Body of pancreas (tissue), 4 donors: ENCODE measurements around the gene FOXL1.

ENCODE experiments used
- POLR2A ChIP-seq, 3 donors: fragments of 450-650 bp; IDR thresholded peaks; one replicate each; pipeline ENCODE4 v1.6.1; 2016; ENCODE audit warnings: antibody characterized with exemption in 3 of 3, mild to moderate bottlenecking in 2 of 3
- TF ChIP-seq, protein P1 (sequence below), 7 experiments: fragments of 450-650 bp in 4 of 7; fragments of 200-600 bp in 3 of 7; sonication (generic) in 3 of 7; IDR thresholded peaks; one replicate each; pipeline ENCODE4 v1.5.1; 2016 to 2019; ENCODE audit warnings: antibody characterized with exemption in 7 of 7

DNA sequence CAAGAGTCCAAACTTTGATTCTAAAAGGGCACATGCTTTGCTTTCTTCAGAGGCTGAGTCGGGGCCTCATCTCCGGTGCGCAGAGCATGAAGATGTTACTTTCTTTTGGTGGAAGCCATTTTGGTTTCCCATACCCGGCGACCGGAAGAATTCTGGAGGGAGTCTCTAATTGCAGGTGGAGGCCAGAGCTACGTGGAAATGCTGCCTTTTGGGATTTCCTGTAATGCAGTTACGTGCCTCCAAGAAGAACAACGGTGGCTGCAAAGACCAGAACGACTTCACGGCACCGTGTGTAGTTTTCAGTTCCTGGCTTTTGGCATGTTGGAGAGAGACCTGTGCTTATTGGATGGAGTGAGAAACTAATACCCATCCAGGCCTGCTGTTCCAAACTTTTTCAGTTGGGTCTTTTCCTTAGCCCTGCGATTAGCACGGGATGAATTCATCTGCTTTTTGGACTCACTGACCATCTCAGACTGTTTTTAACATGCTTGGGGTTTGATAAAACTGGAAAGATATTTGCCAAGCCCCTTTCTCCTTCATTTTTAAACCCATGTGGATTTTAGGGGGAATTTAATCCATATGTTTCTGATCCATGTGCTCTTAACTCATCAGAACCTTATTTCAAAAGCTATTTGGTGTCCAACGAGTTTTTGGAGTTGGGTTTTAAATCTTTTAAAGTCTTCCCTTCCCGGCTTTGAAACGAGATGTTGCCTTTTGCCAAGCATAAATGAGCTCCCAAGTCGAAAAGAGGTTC, 19.0 kb downstream of the FOXL1 start:
- TF ChIP-seq, protein P1, sequence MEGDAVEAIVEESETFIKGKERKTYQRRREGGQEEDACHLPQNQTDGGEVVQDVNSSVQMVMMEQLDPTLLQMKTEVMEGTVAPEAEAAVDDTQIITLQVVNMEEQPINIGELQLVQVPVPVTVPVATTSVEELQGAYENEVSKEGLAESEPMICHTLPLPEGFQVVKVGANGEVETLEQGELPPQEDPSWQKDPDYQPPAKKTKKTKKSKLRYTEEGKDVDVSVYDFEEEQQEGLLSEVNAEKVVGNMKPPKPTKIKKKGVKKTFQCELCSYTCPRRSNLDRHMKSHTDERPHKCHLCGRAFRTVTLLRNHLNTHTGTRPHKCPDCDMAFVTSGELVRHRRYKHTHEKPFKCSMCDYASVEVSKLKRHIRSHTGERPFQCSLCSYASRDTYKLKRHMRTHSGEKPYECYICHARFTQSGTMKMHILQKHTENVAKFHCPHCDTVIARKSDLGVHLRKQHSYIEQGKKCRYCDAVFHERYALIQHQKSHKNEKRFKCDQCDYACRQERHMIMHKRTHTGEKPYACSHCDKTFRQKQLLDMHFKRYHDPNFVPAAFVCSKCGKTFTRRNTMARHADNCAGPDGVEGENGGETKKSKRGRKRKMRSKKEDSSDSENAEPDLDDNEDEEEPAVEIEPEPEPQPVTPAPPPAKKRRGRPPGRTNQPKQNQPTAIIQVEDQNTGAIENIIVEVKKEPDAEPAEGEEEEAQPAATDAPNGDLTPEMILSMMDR (IDR thresholded peaks at IDR 0.05): no peak
- TF ChIP-seq POLR2A (IDR thresholded peaks at IDR 0.05): no peak
